Urothelium cell line (cell line): ENCODE data around the gene DCAF4.
"Not testable (repeated sequence)": the region's sequence is repeated elsewhere in the genome, so short reads cannot be mapped to it uniquely, and the experiment has no call there.

Experiments used
- DNase-seq: peaks from one replicate; pipeline ENCODE4 v3.0.0; 2011; ENCODE audit warnings: low spot score, mixed read lengths
- FAIRE-seq: peaks from 2 replicates; lab custom pipeline; 2011; peaks lifted over from hg19 to GRCh38; lab: Jason Lieb, UNC

Gene DCAF4

GRCh38 chr14:72929316-72930080 is 3.2 kb downstream of the DCAF4 start:
- DNase-seq (no peak), FAIRE-seq (no peak)

GRCh38 chr14:72932893-72933292 is 6.6 kb downstream of the DCAF4 start:
- FAIRE-seq = no peak

GRCh38 chr14:72939630-72940029 is 13.4 kb downstream of the DCAF4 start:
- FAIRE-seq = peak; percentile 80
- no peak for DNase-seq

More at GRCh38 chr14:72932893-72933292, 6.6 kb downstream of the DCAF4 start:
- DNase-seq = no peak

- no peak for DNase-seq
- FAIRE-seq = peak; percentile 70
These were observed 15.2 kb downstream of the DCAF4 start for GRCh38 chr14:72941286-72941985.

GRCh38 chr14:72942934-72943333 is 16.7 kb downstream of the DCAF4 start:
- no peak for DNase-seq
- no peak for FAIRE-seq

DNA sequence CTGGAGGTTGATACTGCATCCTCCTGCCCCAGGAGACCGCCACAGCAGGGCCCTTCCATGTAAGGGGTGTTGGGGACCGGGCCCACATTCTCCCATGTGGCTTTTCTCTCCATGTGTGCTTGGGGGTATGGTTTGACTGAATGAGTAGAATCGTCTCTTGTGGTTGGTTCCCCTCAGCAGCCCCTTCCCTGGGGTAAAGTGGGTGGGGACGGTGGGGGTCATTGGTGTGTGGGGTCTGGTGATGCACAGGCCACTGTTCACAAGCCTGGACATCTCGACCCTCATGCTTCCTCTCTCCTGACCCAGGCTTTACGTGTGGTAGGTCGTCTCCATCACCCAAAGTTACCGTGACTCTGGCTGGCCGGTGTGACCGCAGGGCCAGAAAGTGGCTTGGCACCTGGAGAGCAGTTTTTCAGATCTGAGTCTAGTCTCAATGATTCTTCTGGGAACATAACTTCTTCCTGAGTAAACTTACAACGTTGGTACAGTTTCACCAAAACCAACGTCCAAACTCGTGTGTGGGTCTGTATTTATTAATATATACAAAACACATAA is 17.7 kb downstream of the DCAF4 start:
- FAIRE-seq = peak; percentile 74
- no peak for DNase-seq

DNA sequence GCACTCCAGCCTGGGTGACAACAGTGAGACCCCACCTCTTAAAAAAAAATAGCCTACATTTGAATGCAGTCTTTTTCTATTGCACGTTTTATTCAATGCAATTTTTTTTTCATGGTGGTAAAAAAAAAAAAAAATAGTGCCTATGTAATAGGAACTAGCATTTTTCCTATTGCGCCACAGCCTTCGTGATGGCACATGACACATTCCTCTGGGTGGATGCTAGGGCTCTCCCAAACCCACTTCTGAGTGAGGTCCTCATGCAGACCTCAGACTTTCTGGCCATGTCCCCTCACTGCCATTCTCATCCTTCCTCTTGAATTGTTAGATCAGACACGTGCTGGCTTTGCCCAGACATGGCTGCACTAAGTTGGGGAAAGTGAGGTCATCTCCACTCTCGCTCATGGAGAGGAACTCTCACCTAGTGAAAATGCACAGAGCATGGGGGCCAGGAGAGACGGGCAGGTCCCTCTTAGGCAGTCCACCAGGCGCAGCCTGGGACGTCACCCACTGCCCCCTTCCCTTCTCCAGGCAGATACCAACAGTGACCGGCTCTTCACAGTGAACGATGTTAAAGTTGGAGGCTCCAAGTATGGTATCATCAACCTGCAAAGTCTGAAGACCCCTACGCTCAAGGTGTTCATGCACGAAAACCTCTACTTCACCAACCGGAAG is 19.2 kb downstream of the DCAF4 start:
- peak; percentile 58 for FAIRE-seq
- DNase-seq = no peak

- FAIRE-seq (peak; percentile 91), DNase-seq (no peak)
These were observed 20.2 kb downstream of the DCAF4 start for GRCh38 chr14:72946491-72946890.

DNA sequence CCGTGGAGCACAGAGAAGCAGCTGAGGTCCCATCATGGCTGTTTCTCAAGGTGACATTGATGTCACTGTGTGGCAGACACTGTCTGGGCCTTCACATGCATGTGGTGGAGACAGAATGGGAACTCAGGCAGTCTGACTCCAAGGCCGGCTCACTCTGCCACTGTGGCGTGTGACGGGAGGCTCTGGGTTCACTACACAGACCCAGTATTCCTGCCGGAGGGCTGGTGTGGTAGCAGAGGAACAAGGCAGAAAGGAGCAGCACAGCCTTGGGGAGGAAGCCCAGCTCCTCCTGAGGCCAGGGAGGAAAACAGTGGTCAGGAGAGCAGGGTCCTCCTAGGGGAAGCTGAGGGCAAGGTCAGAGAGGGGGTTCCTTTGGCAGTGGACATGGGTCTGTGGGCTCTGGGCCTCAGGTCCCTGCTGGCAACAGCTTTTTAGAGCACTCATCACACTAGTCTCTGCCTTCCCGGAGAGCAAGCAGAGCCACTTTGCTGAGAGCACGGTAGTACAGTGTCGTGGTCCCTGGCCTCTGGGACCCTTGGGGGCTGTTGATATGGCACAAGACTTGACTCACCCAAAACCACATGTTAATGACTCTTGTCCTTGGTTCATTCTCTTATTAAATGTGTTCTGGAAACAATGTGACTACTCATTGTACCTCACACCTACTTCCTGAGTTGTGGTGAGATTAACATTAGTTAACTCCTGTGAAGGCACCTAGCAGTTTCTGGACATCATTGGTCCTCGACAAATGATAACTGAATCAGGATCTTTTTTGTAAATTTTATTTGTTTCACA is 21.3 kb downstream of the DCAF4 start:
- DNase-seq = no peak
- FAIRE-seq = peak; percentile 96

DNA sequence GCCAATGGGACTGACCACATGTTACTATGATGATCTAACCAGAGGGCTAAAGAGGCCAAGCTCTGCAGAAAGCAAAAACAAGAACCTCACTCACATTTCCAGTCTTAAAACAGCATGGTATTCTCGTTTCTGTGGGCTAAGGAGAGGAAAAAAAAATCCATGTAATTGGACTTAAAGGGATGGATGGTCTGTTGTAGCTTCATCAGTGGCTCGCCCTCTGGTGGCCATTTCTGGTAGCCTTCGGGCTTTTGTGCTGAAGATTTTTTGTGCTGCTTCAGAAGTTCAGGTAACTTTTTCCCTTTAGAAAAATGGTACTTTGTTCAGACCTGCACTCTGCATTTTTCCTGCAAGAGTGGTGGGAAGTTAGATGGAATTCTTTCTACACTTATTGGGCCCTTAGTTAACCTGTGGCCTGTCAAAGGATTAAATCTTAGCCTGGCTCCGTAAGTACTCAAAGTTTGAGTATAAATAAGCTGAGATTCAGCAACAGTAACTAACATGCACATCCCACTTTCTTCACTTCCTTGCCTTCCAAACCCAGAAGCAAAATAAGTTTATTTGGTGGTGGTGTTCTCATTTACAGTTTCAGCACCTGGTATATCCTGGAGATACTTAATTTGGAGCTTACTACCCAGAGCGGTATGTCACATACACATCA is 22.3 kb downstream of the DCAF4 start:
- peak; percentile 86 for FAIRE-seq
- peak; percentile 77 for DNase-seq

DNA sequence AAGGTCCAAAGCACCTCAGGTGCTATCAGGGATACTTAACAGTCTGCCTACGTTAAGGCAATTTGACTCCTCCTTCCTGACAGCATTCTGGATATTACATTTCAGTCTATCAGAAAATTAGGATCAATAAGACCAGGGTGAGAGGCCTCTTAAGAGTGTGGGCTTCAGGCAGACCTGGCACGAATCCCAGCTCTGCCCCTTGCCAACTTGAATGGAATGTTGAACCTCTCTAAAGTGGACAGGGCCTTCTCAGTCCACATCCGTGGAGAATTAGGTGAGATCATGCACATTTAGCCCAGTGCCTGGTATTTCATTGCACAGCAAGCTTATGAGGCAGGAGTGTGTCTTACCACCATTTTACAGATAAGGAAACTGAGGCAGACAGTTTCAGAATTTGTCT is 25.9 kb downstream of the DCAF4 start:
- FAIRE-seq = peak; percentile 66
- no peak for DNase-seq

DNA sequence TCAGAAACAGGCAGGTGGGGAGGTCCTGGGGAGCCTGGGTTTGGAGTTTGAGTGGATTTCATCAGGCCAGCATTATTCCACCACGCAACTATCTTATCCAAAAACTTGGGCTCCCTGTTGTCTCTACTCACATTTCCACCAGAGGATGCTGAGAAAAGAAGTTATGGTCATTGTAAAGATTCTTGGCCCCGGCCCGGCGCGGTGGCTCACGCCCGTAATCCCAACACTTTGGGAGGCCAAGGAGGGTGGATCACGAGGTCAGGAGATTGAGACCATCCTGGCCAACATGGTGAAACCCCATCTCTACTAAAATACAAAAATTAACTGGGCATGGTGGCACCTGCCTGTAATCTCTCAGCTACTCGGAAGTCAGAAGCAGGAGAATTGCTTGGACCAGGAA is 30.5 kb downstream of the DCAF4 start:
- not testable (repeated sequence) for DNase-seq
- FAIRE-seq = peak; percentile 59

GRCh38 chr14:72957213-72957612 is 30.9 kb downstream of the DCAF4 start:
- FAIRE-seq (no peak), DNase-seq (no peak)

DNA sequence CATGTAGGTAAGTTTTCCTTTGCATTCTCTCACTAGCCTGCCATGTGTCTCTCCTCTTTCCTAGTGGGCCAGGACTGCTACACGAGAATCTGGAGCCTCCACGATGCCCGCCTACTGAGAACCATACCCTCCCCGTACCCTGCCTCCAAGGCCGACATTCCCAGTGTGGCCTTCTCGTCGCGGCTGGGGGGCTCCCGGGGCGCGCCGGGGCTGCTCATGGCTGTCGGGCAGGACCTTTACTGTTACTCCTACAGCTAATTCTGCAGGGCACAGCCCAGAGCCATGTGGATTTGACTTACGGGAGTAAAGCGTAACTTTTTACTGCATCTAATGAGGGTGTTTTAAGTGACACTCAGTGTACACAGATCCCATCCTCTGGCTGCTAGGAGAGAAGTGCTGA is 32.3 kb downstream of the DCAF4 start:
- no peak for DNase-seq
- no peak for FAIRE-seq

DNA sequence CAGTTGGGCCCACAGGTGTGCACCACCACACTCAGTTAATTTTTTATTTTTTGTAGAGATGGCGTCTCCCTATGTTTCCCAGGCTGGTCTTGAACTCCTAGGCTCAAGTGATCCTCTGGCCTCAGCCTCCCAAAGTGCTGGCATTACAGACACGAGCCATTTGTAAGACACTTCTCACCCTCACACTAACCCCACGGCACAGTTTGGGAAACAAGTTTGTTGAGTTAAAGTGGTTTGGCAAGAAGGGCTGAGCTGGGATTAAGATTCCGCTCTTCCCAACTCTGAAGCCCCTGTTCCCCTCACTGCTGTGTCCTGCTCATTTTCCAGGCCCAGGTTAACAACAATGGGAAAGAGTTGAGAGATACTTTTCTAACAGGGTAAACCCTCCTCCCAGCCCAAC is 34.8 kb downstream of the DCAF4 start:
- DNase-seq, FAIRE-seq: not testable (repeated sequence)

GRCh38 chr14:72961579-72962335 is 35.5 kb downstream of the DCAF4 start:
- DNase-seq (peak; percentile 89), FAIRE-seq (peak; percentile 85)

GRCh38 chr14:72962336-72962754 is 36.1 kb downstream of the DCAF4 start:
- not testable (repeated sequence) for FAIRE-seq

DNA sequence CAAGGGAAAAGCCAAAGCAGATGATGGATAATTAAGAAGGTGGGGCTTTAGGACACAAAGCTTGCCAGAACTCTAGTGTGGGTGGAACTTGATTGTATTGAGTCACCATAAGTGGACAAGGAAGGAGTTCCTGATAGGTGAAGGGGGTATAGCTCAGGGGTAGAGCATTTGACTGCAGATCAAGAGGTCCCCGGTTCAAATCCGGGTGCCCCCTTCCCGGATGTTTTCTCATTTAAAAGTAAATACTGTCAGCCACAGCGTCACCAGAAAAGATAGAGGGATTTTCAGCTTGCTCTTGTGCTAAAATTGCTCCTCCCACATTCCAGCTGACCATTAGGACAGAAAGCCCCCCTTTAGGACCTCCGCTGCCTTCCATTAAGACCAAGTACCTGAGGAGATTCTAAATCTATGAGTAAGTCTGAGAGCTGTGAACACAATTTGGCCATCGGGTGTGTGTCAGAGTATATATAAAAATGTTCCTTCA is 36.6 kb downstream of the DCAF4 start:
- DNase-seq (peak; percentile 73), FAIRE-seq (no peak)

More at GRCh38 chr14:72962336-72962754, 36.1 kb downstream of the DCAF4 start:
- not testable (repeated sequence) for DNase-seq

GRCh38 chr14:72965249-72965648 is 39.0 kb downstream of the DCAF4 start:
- peak; percentile 63 for FAIRE-seq

More at GRCh38 chr14:72965249-72965648, 39.0 kb downstream of the DCAF4 start:
- no peak for DNase-seq
